HPDE6-E6E7 (cell line): ENCODE data around the gene LSG1.
"Not testable (repeated sequence)": the region's sequence is repeated elsewhere in the genome, so short reads cannot be mapped to it uniquely, and the experiment has no call there.

Source experiments
- DNase-seq: peaks from one replicate; pipeline ENCODE4 v3.0.0; 2011; ENCODE audit warnings: missing footprints; ENCODE audit errors: extremely low spot score

Gene LSG1

GRCh38 chr3:194658477-194659242 lies 13.3 kb downstream of the LSG1 start:
- no peak for DNase-seq

GRCh38 chr3:194657439-194657838 lies 14.6 kb downstream of the LSG1 start:
- DNase-seq, result no peak

GRCh38 chr3:194654443-194654842 lies 17.5 kb downstream of the LSG1 start:
- DNase-seq, result no peak

GRCh38 chr3:194647747-194648146 lies 24.2 kb downstream of the LSG1 start:
- no peak for DNase-seq

GRCh38 chr3:194642769-194643168 lies 29.2 kb downstream of the LSG1 start:
- DNase-seq, result no peak

GRCh38 chr3:194640829-194641228 lies 31.2 kb downstream of the LSG1 start:
- DNase-seq, result no peak

- no peak for DNase-seq
Measured at GRCh38 chr3:194638991-194639605, 32.9 kb downstream of the LSG1 start.

- no peak for DNase-seq
Measured at GRCh38 chr3:194637541-194638400, 34.2 kb downstream of the LSG1 start.

GRCh38 chr3:194637066-194637465 lies 34.9 kb downstream of the LSG1 start:
- DNase-seq, result peak; percentile 34

- DNase-seq, result peak; percentile 77
Measured at GRCh38 chr3:194633349-194634004, 38.5 kb downstream of the LSG1 start, which contains the start of gene TMEM44. TSS of gene TMEM44 (minus strand) at chr3:194633419. CDS start at chr3:194633215, 204 bp downstream.

- peak; percentile 45 for DNase-seq
Measured at GRCh38 chr3:194632809-194633348, 39.1 kb downstream of the LSG1 start.

- DNase-seq, result no peak
Measured at GRCh38 chr3:194632226-194632808, 39.7 kb downstream of the LSG1 start.

- no peak for DNase-seq
Measured at GRCh38 chr3:194631696-194632095, 40.3 kb downstream of the LSG1 start.

GRCh38 chr3:194630681-194631080 lies 41.3 kb downstream of the LSG1 start:
- not testable (repeated sequence) for DNase-seq

GRCh38 chr3:194624956-194625355 lies 47.0 kb downstream of the LSG1 start:
- DNase-seq, result no peak

GRCh38 chr3:194623449-194624290 lies 48.3 kb downstream of the LSG1 start:
- no peak for DNase-seq

GRCh38 chr3:194622621-194623340 lies 49.2 kb downstream of the LSG1 start:
- DNase-seq, result no peak

- no peak for DNase-seq
Measured at GRCh38 chr3:194621947-194622346, 50.0 kb downstream of the LSG1 start.

- no peak for DNase-seq
Measured at GRCh38 chr3:194620196-194620595, 51.8 kb downstream of the LSG1 start.

GRCh38 chr3:194619741-194620140 lies 52.2 kb downstream of the LSG1 start:
- DNase-seq, result no peak
